Measurements from ENCODE around the gene CREB5.

The CREB5 gene

GRCh38 chr7:28481091-28481926 is 69.0 kb downstream of the CREB5 start:
- TF ChIP-seq MAX (IDR thresholded peaks at IDR 0.05) (no peak), ZBTB7A (IDR thresholded peaks at IDR 0.05; ENCODE audit: low read depth) (no peak), EGR1 (IDR thresholded peaks at IDR 0.05) (no peak), CREB1 (IDR thresholded peaks at IDR 0.05; ENCODE audit: low read depth) (no peak), TEAD4 (IDR thresholded peaks at IDR 0.05) (no peak), TCF12 (IDR thresholded peaks at IDR 0.05; ENCODE audit: low read depth) (no peak), YY1 (IDR thresholded peaks at IDR 0.05; ENCODE audit: low read depth) (no peak), NFIC (IDR thresholded peaks at IDR 0.05) (no peak), TAF1 (IDR thresholded peaks at IDR 0.05; ENCODE audit: low read depth) (no peak), CEBPB (IDR thresholded peaks at IDR 0.05) (no peak), FOXM1 (IDR thresholded peaks at IDR 0.05; ENCODE audit: borderline replicate concordance, low read depth) (no peak), RAD21 (IDR thresholded peaks at IDR 0.05; ENCODE audit: low read depth) (no peak)
- TF ChIP-seq, protein P1, sequence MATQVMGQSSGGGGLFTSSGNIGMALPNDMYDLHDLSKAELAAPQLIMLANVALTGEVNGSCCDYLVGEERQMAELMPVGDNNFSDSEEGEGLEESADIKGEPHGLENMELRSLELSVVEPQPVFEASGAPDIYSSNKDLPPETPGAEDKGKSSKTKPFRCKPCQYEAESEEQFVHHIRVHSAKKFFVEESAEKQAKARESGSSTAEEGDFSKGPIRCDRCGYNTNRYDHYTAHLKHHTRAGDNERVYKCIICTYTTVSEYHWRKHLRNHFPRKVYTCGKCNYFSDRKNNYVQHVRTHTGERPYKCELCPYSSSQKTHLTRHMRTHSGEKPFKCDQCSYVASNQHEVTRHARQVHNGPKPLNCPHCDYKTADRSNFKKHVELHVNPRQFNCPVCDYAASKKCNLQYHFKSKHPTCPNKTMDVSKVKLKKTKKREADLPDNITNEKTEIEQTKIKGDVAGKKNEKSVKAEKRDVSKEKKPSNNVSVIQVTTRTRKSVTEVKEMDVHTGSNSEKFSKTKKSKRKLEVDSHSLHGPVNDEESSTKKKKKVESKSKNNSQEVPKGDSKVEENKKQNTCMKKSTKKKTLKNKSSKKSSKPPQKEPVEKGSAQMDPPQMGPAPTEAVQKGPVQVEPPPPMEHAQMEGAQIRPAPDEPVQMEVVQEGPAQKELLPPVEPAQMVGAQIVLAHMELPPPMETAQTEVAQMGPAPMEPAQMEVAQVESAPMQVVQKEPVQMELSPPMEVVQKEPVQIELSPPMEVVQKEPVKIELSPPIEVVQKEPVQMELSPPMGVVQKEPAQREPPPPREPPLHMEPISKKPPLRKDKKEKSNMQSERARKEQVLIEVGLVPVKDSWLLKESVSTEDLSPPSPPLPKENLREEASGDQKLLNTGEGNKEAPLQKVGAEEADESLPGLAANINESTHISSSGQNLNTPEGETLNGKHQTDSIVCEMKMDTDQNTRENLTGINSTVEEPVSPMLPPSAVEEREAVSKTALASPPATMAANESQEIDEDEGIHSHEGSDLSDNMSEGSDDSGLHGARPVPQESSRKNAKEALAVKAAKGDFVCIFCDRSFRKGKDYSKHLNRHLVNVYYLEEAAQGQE (IDR thresholded peaks at IDR 0.05; ENCODE audit: low read depth): no peak
- TF ChIP-seq, protein P2, sequence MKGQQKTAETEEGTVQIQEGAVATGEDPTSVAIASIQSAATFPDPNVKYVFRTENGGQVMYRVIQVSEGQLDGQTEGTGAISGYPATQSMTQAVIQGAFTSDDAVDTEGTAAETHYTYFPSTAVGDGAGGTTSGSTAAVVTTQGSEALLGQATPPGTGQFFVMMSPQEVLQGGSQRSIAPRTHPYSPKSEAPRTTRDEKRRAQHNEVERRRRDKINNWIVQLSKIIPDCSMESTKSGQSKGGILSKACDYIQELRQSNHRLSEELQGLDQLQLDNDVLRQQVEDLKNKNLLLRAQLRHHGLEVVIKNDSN (IDR thresholded peaks at IDR 0.05): no peak

- TF ChIP-seq RAD21 (IDR thresholded peaks at IDR 0.05; ENCODE audit: low read depth) (no peak), TAF1 (IDR thresholded peaks at IDR 0.05; ENCODE audit: low read depth) (no peak), TEAD4 (IDR thresholded peaks at IDR 0.05) (no peak), ZBTB7A (IDR thresholded peaks at IDR 0.05; ENCODE audit: low read depth) (no peak), FOXM1 (IDR thresholded peaks at IDR 0.05; ENCODE audit: borderline replicate concordance, low read depth) (no peak), YY1 (IDR thresholded peaks at IDR 0.05; ENCODE audit: low read depth) (no peak), NFIC (IDR thresholded peaks at IDR 0.05) (no peak)
Measured at GRCh38 chr7:28483112-28483511, 70.8 kb downstream of the CREB5 start.

DNA sequence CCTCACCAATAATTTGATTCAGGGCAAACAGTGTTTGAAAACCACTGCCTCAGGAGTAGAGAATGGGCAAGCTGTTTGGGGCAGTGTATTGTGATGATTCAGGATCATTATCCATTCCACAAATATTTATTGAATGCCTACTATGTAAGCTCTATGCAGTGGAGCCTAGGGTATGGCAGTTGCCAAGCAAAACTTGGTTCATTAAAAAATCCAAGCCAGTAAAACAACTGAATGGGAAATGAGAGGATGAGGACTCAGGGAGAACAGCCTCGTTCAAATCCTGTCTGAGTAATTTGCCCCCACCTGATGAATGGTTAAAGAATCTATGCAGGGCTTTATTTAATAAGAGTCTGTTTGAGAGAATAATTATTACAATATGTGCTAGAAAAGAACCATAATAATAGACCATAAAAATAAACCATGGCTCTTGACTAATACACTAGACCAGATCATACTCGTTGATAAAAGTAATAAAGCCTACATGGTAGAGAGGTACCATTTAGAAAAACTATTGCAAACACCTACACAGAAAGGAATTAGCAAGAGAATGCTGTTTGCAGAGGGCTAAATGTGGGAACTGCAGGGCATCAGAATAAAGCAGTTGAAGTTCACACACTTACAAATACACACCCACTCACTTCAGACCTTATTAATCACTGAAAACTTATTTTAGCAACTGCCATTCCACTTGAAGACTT is 71.7 kb downstream of the CREB5 start:
- TF ChIP-seq TEAD4 (IDR thresholded peaks at IDR 0.05) (no peak), RAD21 (IDR thresholded peaks at IDR 0.05; ENCODE audit: low read depth) (no peak), EGR1 (IDR thresholded peaks at IDR 0.05) (no peak), NFIC (IDR thresholded peaks at IDR 0.05) (no peak), TCF12 (IDR thresholded peaks at IDR 0.05; ENCODE audit: low read depth) (no peak), CEBPB (IDR thresholded peaks at IDR 0.05) (no peak), EP300 (IDR thresholded peaks at IDR 0.05; ENCODE audit: borderline replicate concordance) (no peak), ZBTB7A (IDR thresholded peaks at IDR 0.05; ENCODE audit: low read depth) (no peak), YY1 (IDR thresholded peaks at IDR 0.05; ENCODE audit: low read depth) (no peak), TAF1 (IDR thresholded peaks at IDR 0.05; ENCODE audit: low read depth) (no peak), MAX (IDR thresholded peaks at IDR 0.05) (no peak), CREB1 (IDR thresholded peaks at IDR 0.05; ENCODE audit: low read depth) (no peak), FOXM1 (IDR thresholded peaks at IDR 0.05; ENCODE audit: borderline replicate concordance, low read depth) (no peak)
- TF ChIP-seq, protein P2 (IDR thresholded peaks at IDR 0.05): no peak
- TF ChIP-seq, protein P1 (IDR thresholded peaks at IDR 0.05; ENCODE audit: low read depth): no peak

DNA sequence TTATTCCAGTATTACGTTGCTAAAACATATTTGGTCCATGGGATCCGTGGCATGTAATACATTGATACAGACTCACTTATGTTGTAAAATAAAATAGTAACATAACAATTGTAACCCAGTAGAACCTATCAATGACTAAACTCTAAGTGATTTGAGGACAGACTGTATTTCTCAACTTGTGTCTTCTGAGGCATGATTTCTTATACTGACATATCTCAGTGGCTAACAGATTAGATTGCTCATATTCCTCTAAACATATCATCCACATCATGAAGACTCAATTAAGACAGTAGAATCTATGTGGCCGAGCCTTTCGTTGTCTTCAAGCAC is 72.3 kb downstream of the CREB5 start:
- no peak for TF ChIP-seq MAX (IDR thresholded peaks at IDR 0.05)
- TF ChIP-seq ZBTB7A (IDR thresholded peaks at IDR 0.05; ENCODE audit: low read depth): no peak
- TF ChIP-seq TCF12 (IDR thresholded peaks at IDR 0.05; ENCODE audit: low read depth): no peak
- TF ChIP-seq NFIC (IDR thresholded peaks at IDR 0.05): no peak
- no peak for TF ChIP-seq EGR1 (IDR thresholded peaks at IDR 0.05)
- no peak for TF ChIP-seq CREB1 (IDR thresholded peaks at IDR 0.05; ENCODE audit: low read depth)
- TF ChIP-seq YY1 (IDR thresholded peaks at IDR 0.05; ENCODE audit: low read depth): no peak
- TF ChIP-seq CEBPB (IDR thresholded peaks at IDR 0.05): no peak
- no peak for TF ChIP-seq RAD21 (IDR thresholded peaks at IDR 0.05; ENCODE audit: low read depth)
- TF ChIP-seq TEAD4 (IDR thresholded peaks at IDR 0.05): no peak
- no peak for TF ChIP-seq FOXM1 (IDR thresholded peaks at IDR 0.05; ENCODE audit: borderline replicate concordance, low read depth)
- no peak for TF ChIP-seq TAF1 (IDR thresholded peaks at IDR 0.05; ENCODE audit: low read depth)
- TF ChIP-seq, protein P1 (IDR thresholded peaks at IDR 0.05; ENCODE audit: low read depth): no peak
- no peak for TF ChIP-seq EP300 (IDR thresholded peaks at IDR 0.05; ENCODE audit: borderline replicate concordance)
- TF ChIP-seq, protein P2 (IDR thresholded peaks at IDR 0.05): no peak
